AG04449 (cell line): ENCODE data around the gene OPHN1.

Source experiments
- CTCF ChIA-PET: fragments of 350-600 bp; formaldehyde crosslinking; extraction: SDS; loops from one replicate; lab custom pipeline; 2021; ENCODE audit warnings: antibody characterized with exemption; lab: Yijun Ruan, JAX
- POLR2A ChIA-PET: fragments of 400-600, 350-600 bp; formaldehyde crosslinking; extraction: SDS; loops from one replicate; lab custom pipeline; 2020; ENCODE audit warnings: antibody characterized with exemption, inconsistent platforms; lab: Yijun Ruan, JAX
- DNase-seq: peaks from one replicate; pipeline ENCODE4 v3.0.0-alpha.2; 2010; ENCODE audit warnings: low read depth, low spot score
- H3K4me3 ChIP-seq: 2 replicates; pipeline ENCODE4 v1.5.1; 2011; ENCODE audit warnings: low read depth, mild to moderate bottlenecking, control low read depth, low read length
- TF ChIP-seq, protein P1 (sequence below): IDR thresholded peaks from one replicate; pipeline ENCODE4 v1.5.1; 2011; ENCODE audit warnings: mild to moderate bottlenecking, moderate library complexity, low read length, control low read depth, inconsistent platforms; ENCODE audit not compliant: insufficient read depth; ENCODE audit errors: missing control alignments

Gene OPHN1

DNA sequence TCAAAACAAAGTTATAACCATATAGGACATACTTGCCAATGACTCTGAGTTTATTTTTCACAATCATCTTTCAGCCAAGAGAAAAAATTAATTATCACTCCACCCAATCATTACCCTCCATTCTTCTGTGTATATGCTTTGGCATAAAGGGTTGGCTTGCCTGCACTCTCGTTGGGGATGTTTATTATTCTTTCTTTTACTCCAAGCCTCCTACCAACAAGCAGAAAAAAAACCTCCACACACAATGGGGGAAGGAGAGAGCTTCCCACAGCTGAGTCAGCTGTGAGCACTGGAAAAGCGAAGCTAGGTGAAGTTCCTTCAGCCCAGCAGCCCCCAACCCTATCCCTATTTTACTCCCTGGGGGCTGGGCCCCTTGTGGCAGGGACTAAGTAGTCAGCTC, 1.5 kb downstream of the OPHN1 start:
- ChIA-PET POLR2A (no interaction called here), CTCF (interaction anchor here (1.3 kb wide), 1 partner anchor 247 kb away, joined by 3 read pairs; no protein-coding TSS in a partner anchor)
- peak overlapping the region; percentile 12; the same call in 1 of the 2 replicates for H3K4me3 ChIP-seq
- TF ChIP-seq, protein P1, sequence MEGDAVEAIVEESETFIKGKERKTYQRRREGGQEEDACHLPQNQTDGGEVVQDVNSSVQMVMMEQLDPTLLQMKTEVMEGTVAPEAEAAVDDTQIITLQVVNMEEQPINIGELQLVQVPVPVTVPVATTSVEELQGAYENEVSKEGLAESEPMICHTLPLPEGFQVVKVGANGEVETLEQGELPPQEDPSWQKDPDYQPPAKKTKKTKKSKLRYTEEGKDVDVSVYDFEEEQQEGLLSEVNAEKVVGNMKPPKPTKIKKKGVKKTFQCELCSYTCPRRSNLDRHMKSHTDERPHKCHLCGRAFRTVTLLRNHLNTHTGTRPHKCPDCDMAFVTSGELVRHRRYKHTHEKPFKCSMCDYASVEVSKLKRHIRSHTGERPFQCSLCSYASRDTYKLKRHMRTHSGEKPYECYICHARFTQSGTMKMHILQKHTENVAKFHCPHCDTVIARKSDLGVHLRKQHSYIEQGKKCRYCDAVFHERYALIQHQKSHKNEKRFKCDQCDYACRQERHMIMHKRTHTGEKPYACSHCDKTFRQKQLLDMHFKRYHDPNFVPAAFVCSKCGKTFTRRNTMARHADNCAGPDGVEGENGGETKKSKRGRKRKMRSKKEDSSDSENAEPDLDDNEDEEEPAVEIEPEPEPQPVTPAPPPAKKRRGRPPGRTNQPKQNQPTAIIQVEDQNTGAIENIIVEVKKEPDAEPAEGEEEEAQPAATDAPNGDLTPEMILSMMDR: no peak
- no peak for DNase-seq

DNA sequence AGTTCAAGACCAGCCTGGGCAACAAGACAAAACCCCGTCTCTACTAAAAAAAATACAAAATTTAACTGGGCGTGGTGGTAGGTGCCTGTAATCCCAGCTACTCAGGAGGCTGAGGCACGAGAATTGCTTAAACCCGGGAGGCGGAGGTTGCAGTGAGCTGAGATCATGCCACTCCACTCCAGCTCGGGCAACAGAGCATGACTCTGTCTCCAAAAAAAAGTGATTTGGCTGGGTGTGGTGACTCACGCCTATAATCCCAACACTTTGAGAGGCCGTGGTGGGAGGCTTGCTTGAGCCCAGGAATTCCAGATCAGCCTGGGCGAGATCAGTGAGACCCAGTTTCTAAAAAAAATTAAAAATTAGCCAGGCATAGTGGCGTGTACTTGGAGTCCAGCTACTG, 4.1 kb downstream of the OPHN1 start:
- no peak for DNase-seq
- TF ChIP-seq, protein P1: no peak
- ChIA-PET CTCF (no interaction called here), POLR2A (no interaction called here)
- H3K4me3 ChIP-seq: no peak overlapping the region

DNA sequence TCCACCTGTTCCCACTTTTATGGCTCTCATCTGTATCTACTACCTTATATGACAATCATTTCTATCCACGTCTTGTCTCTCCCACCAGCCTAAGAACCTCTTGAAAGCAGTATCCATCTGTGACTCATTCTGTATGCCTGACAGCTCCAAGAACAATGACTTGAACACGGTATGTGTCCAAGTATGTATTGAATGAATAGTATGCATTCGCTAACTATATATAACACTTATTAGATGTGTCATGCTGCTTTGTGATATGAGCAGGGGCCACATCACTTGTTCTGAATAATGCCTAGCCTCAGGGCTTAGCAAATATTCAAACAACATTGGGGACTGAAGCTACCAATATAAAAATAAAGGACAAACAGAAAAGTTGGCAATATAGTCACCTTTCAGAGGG, 4.9 kb downstream of the OPHN1 start:
- ChIA-PET POLR2A (no interaction called here), CTCF (interaction anchor here (0.8 kb wide), 2 partner anchors 15 to 245 kb away, joined by 3 to 4 read pairs; no protein-coding TSS in a partner anchor)
- no peak overlapping the region for H3K4me3 ChIP-seq
- DNase-seq: no peak
- TF ChIP-seq, protein P1: no peak

DNA sequence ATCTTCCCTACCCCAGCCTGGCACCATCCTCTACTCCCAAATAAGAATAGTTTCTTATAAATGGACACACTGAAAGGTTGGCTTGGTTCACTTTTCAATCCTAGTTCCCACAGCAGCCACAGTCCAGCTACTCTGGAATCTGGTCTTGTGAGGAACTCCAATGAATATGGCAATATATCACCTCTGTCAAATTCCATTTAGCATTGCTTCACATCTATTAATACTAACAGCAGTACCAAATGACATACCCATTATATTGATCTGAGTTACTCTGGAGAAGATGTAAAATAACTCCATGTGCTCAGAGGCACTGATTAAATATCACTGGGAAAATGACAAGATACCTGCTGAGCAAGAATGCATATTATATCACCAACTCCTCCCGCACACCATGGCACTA, 8.6 kb downstream of the OPHN1 start:
- TF ChIP-seq, protein P1: no peak
- CTCF ChIA-PET: no interaction called here
- no peak overlapping the region for H3K4me3 ChIP-seq
- POLR2A ChIA-PET: no interaction called here
- no peak for DNase-seq

DNA sequence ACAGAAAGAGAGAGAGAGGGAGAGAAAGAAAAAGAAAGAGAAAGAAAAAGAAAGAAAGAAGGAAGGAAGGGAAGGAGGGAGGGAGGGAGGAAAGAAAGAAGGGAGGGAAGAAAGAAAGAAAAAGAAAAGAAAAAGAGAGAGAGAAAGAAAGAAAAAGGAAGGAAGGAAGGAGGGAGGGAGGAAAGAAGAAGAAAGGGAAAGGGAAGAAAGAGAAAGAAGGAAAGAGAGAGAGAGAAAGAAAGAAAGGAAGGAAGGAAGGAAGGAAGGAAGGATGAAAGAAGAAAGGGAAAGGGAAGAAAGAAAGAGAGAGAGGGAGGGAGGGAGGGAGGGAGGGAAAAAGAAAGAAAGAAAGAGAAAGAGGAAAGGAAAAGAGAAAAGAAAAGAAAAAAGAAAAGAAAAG, 10.8 kb downstream of the OPHN1 start:
- CTCF ChIA-PET: no interaction called here
- DNase-seq: no peak
- TF ChIP-seq, protein P1: no peak
- POLR2A ChIA-PET: no interaction called here
- H3K4me3 ChIP-seq: no peak overlapping the region

DNA sequence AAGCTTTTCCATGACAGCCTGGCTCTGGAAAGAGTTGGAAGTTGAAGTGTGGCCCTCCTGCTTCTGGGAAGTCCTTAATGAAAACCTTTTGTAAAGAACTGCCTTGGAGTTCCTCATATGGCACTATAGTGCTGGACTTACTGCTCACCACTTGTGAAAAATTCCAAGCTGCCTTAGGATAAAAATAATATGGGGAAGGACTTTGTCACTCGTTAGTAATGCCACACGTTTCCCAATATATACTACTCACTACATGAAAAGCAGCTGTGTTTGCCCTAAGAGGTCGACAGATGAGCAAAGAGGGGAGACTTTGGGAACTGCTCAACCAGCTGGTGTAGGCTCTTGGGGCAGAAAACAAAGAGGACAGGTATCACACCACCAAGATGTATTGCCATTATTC, 11.7 kb downstream of the OPHN1 start:
- DNase-seq: no peak
- CTCF ChIA-PET: no interaction called here
- TF ChIP-seq, protein P1: no peak
- no peak overlapping the region for H3K4me3 ChIP-seq
- POLR2A ChIA-PET: no interaction called here
